ENCODE measurements around the gene ZBTB9. TPM values are rescaled to one million over a fixed set of nuclear protein-coding genes. Genes with fewer than 3 reads are reported as not detected.
"Not testable (repeated sequence)": the region's sequence is repeated elsewhere in the genome, so short reads cannot be mapped to it uniquely, and the experiment has no call there.

The ZBTB9 gene
- total RNA-seq, 1 experiment from 2014 or later: 14.2 TPM

- H3K4me3 ChIP-seq (replicated peaks in 1 of 2; ENCODE audit: low read depth in 1 of 2, low read length in 2 of 2); H4K20me1 ChIP-seq (ENCODE audit: insufficient read depth); RAD21 ChIA-PET (ENCODE audit: low non-redundant PET in 1 of 2, low total read pairs in 2 of 2, uncharacterized antibody in 2 of 2, unreplicated experiment in 2 of 2); intact Hi-C loops (cut with micrococcal nuclease); H2AFZ ChIP-seq (ENCODE audit: low read depth, low read length, poor library complexity, severe bottlenecking); H3K4me1 ChIP-seq (ENCODE audit: control insufficient read depth in 1 of 2, insufficient read depth in 2 of 2, low read length in 2 of 2); H3K36me3 ChIP-seq (ENCODE audit: control insufficient read depth in 1 of 2, insufficient read depth in 2 of 2, low read length in 2 of 2); H3K27me3 ChIP-seq (ENCODE audit: insufficient read depth, low read length); H3K9ac ChIP-seq (ENCODE audit: low read length); H3K4me2 ChIP-seq (ENCODE audit: low read length); H3K9me2 ChIP-seq (ENCODE audit: insufficient read depth); CTCF ChIA-PET; ATAC-seq; H3K79me2 ChIP-seq (ENCODE audit: insufficient read depth, low read length); H3K9me3 ChIP-seq (ENCODE audit: control insufficient read depth in 1 of 2, insufficient read depth in 1 of 2, low read depth in 1 of 2, low read length in 2 of 2); DNase-seq (ENCODE audit: low read depth, low spot score); BruUV-seq (replicated peaks); POLR2A ChIA-PET; H3K27ac ChIP-seq (ENCODE audit: low read depth, low read length): not testable (repeated sequence)
These were observed 28.2 kb downstream of the ZBTB9 start for GRCh38 chr6:33482620-33483019.

- no peak overlapping the region for H3K4me2 ChIP-seq (ENCODE audit: low read length)
- POLR2A ChIA-PET: no interaction called here
- H4K20me1 ChIP-seq (ENCODE audit: insufficient read depth): no peaks in the 10 kb centered on the region
- H3K9me3 ChIP-seq (ENCODE audit: control insufficient read depth in 1 of 2, insufficient read depth in 1 of 2, low read depth in 1 of 2, low read length in 2 of 2): no peaks in the 10 kb centered on the region
- H3K9me2 ChIP-seq (ENCODE audit: insufficient read depth): no peaks in the 10 kb centered on the region
- no peaks in the 10 kb centered on the region for H3K79me2 ChIP-seq (ENCODE audit: insufficient read depth, low read length)
- CTCF ChIA-PET: no interaction called here
- TF ChIP-seq SP1 (IDR thresholded peaks at IDR 0.05; ENCODE audit: low read depth): no peak
- no peaks in the 10 kb centered on the region for H3K36me3 ChIP-seq (ENCODE audit: control insufficient read depth in 1 of 2, insufficient read depth in 2 of 2, low read length in 2 of 2)
- no peak overlapping the region for H2AFZ ChIP-seq (ENCODE audit: low read depth, low read length, poor library complexity, severe bottlenecking)
- no peak overlapping the region for H3K4me3 ChIP-seq (replicated peaks in 1 of 2; ENCODE audit: low read depth in 1 of 2, low read length in 2 of 2)
- H3K4me1 ChIP-seq (ENCODE audit: control insufficient read depth in 1 of 2, insufficient read depth in 2 of 2, low read length in 2 of 2): peaks cover 0 to 5% of the 10 kb centered on the region in 2 experiments; a peak in 1 of 4 replicates
- no peak overlapping the region for H3K27ac ChIP-seq (ENCODE audit: low read depth, low read length)
- DNase-seq (ENCODE audit: low read depth, low spot score): no peak
- RAD21 ChIA-PET (ENCODE audit: low non-redundant PET in 1 of 2, low total read pairs in 2 of 2, uncharacterized antibody in 2 of 2, unreplicated experiment in 2 of 2): no interaction called here
- no peak for ATAC-seq
- H3K9ac ChIP-seq (ENCODE audit: low read length): no peak overlapping the region
- H3K27me3 ChIP-seq (ENCODE audit: insufficient read depth, low read length): no peaks in the 10 kb centered on the region
- no TSS peak for BruUV-seq (replicated peaks)
- intact Hi-C loops (cut with micrococcal nuclease): no loop called here
These were observed 29.3 kb downstream of the ZBTB9 start for GRCh38 chr6:33483678-33484077.

DNA sequence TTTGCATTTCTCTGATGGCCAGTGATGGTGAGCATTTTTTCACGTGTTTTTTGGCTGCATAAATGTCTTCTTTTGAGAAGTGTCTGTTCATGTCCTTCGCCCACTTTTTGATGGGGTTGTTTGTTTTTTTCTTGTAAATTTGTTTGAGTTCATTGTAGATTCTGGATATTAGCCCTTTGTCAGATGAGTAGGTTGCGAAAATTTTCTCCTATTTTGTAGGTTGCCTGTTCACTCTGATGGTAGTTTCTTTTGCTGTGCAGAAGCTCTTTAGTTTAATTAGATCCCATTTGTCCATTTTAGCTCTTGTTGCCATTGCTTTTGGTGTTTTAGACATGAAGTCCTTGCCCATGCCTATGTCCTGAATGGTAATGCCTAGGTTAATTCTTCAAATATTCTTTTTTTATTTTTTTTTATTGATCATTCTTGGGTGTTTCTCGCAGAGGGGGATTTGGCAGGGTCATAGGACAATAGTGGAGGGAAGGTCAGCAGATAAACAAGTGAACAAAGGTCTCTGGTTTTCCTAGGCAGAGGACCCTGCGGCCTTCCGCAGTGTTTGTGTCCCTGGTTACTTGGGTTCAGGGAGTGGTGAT is 30.4 kb downstream of the ZBTB9 start:
- H3K27ac ChIP-seq (ENCODE audit: low read depth, low read length); H3K79me2 ChIP-seq (ENCODE audit: insufficient read depth, low read length); intact Hi-C loops (cut with micrococcal nuclease); ATAC-seq; RAD21 ChIA-PET (ENCODE audit: low non-redundant PET in 1 of 2, low total read pairs in 2 of 2, uncharacterized antibody in 2 of 2, unreplicated experiment in 2 of 2); H2AFZ ChIP-seq (ENCODE audit: low read depth, low read length, poor library complexity, severe bottlenecking); H3K27me3 ChIP-seq (ENCODE audit: insufficient read depth, low read length); BruUV-seq (replicated peaks); DNase-seq (ENCODE audit: low read depth, low spot score); H3K36me3 ChIP-seq (ENCODE audit: control insufficient read depth in 1 of 2, insufficient read depth in 2 of 2, low read length in 2 of 2); H3K9me3 ChIP-seq (ENCODE audit: control insufficient read depth in 1 of 2, insufficient read depth in 1 of 2, low read depth in 1 of 2, low read length in 2 of 2); H4K20me1 ChIP-seq (ENCODE audit: insufficient read depth); H3K9ac ChIP-seq (ENCODE audit: low read length); H3K4me2 ChIP-seq (ENCODE audit: low read length); POLR2A ChIA-PET; CTCF ChIA-PET; H3K4me1 ChIP-seq (ENCODE audit: control insufficient read depth in 1 of 2, insufficient read depth in 2 of 2, low read length in 2 of 2); H3K9me2 ChIP-seq (ENCODE audit: insufficient read depth); H3K4me3 ChIP-seq (replicated peaks in 1 of 2; ENCODE audit: low read depth in 1 of 2, low read length in 2 of 2): not testable (repeated sequence)

- RAD21 ChIA-PET (ENCODE audit: low non-redundant PET in 1 of 2, low total read pairs in 2 of 2, uncharacterized antibody in 2 of 2, unreplicated experiment in 2 of 2); DNase-seq (ENCODE audit: low read depth, low spot score); H3K4me3 ChIP-seq (replicated peaks in 1 of 2; ENCODE audit: low read depth in 1 of 2, low read length in 2 of 2); H3K4me2 ChIP-seq (ENCODE audit: low read length); H3K27me3 ChIP-seq (ENCODE audit: insufficient read depth, low read length); H3K9ac ChIP-seq (ENCODE audit: low read length); H3K36me3 ChIP-seq (ENCODE audit: control insufficient read depth in 1 of 2, insufficient read depth in 2 of 2, low read length in 2 of 2); intact Hi-C loops (cut with micrococcal nuclease); H3K9me3 ChIP-seq (ENCODE audit: control insufficient read depth in 1 of 2, insufficient read depth in 1 of 2, low read depth in 1 of 2, low read length in 2 of 2); CTCF ChIA-PET; H4K20me1 ChIP-seq (ENCODE audit: insufficient read depth); BruUV-seq (replicated peaks); H3K9me2 ChIP-seq (ENCODE audit: insufficient read depth); H3K27ac ChIP-seq (ENCODE audit: low read depth, low read length); H3K79me2 ChIP-seq (ENCODE audit: insufficient read depth, low read length); ATAC-seq; H2AFZ ChIP-seq (ENCODE audit: low read depth, low read length, poor library complexity, severe bottlenecking); POLR2A ChIA-PET; H3K4me1 ChIP-seq (ENCODE audit: control insufficient read depth in 1 of 2, insufficient read depth in 2 of 2, low read length in 2 of 2): not testable (repeated sequence)
These were observed 31.3 kb downstream of the ZBTB9 start for GRCh38 chr6:33485680-33486079.

All from HCT116 (cell line).